Right renal pelvis (tissue), 4 donors: ENCODE measurements around the gene YAE1. TPM values are rescaled to one million over a fixed set of nuclear protein-coding genes. Genes with fewer than 3 reads are reported as not detected.

ENCODE experiments used
- DNase-seq, 4 donors: peaks; one replicate each; pipeline ENCODE4 v3.0.0-alpha.2; 2013; ENCODE audit warnings: low read depth in 4 of 4, low spot score in 3 of 4, missing footprints in 1 of 4
- polyA plus RNA-seq, 4 donors: library from polyadenylated mRNA; unstranded; fragments of 120-200 nt; gene quantifications; one replicate each; pipeline ENCODE4 v1.2.1, GENCODE V29; 2013; ENCODE audit not compliant: insufficient read length in 4 of 4

The YAE1 gene
- polyA plus RNA-seq, 4 donors: 34.4 to 43.2 (median 42.5) TPM

DNA sequence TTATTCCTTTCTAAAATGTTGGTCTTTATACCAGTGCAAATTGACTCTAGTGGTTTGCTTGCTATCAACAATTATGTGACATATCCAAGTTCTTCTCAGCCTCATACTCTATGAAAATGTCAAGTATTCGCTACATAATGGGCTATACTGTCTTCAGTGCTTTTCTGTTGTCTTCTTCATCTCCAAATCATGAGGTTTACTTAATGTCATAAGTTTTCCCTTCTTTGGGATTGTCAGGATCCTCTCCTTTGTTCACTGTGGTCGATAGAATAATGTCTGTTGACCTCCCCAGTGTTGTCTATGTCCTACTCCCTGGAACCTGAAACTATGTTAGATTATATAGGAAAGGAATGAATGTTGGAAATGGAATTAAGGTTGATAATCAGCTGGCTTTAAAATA is 40.7 kb downstream of the YAE1 start:
- DNase-seq: no peak

DNA sequence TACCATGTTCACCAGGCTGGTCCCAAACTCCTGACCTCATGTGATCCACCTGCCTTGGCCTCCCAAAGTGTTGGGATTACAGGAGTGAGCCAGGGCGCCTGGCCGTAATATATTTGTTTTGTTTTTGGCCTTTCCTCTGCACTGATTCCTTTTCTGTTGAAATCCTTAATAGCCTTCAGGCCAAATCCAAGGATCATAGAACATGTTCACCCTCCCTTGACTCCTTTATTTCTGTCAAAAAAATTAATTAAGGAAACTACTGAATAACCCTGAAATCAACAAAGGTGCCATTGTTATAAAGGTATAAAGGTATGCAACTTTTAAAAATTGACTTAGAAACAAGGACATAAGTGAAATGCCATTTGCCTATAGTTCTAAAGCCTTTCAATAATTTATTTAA is 41.7 kb downstream of the YAE1 start:
- no peak for DNase-seq

DNA sequence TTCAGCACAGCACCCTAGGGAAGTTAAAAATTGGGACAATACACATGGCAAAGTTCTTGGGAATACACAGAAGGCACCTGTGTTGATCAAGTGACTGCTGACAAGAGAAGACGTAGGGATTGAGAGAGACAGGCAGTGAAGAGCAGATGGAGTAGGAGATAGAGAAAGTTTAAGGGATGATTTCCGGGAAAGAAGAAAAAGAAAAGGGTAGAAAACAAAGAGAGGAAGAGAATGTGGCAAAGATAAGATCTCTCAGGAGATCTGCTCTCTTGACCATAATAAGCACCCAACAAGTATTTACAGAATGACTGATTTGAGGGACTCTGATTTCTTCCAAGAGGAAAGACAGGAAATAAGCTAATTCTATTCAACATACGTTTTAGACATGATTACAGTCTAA is 42.1 kb downstream of the YAE1 start:
- DNase-seq: no peak

DNA sequence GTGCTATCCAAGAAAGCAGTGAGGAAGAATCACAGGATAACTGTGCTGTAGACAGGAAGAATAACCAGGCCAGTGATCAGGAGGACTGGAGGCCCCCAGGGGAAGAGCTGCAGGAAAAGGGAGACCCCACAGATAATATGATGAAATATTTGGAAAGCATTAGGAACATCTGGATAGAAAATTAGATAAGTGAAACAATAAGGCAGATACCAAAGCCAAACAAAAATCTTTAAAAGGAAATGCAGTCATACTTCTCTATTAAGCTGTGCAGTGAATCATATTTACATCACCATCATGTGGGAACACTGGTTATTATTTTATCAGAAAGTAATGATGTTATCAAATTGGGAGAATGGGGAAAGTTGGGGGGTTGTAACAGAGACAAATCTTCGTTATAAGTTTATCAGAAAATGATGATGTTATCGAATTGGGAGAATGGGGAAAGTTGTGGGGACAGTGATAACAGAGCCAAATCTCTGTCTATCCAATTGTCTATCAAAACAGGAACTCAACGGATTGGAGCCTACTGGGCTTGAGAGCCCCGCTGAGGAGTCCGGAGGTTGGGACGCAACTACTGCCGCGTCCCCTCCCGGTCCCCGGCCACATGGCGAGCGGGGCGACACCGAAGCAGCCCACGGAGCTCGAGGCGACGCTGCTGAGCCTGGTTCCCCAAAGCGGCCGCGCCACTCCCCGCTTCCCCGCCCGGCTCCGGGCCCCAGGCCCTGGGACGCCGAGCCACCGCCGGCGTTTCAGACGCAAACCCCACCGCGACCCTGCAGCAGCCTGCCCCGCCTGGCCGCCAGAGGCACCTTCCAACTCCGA is 43.1 kb downstream of the YAE1 start:
- DNase-seq: no peak

DNA sequence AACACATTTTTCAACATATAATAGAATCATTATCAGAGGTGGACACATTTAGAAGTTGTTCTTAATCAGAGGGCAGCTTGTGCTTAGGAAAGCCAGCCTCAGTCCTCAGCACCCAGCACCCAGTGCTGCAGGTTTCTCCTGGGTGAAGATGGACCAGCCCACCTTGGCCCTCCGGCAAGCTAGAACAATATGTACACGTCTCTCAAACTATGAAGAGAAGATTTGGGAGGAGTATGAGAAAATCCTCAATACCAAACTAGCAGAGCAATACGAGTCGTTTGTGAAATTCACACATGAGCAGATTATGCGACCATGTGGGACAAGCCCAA is 43.7 kb downstream of the YAE1 start:
- DNase-seq: no peak

DNA sequence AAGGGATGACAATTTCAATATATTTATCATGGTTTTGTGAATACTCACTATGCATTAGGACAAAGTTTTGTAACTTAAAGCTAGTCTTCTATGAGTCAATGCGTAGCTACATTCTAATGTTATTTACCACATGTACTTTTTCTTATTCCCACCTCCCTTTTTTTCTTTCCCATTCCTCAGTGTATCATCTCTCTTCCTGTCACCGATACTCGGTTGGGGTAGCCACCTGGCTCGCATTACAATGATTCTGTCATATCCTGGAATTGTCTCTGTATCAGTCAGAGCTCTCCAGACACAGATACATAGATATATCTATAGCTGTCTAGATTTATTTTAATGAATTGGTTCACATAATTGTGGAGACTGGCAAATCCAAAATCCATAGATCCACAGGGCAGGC is 47.4 kb downstream of the YAE1 start:
- no peak for DNase-seq

DNA sequence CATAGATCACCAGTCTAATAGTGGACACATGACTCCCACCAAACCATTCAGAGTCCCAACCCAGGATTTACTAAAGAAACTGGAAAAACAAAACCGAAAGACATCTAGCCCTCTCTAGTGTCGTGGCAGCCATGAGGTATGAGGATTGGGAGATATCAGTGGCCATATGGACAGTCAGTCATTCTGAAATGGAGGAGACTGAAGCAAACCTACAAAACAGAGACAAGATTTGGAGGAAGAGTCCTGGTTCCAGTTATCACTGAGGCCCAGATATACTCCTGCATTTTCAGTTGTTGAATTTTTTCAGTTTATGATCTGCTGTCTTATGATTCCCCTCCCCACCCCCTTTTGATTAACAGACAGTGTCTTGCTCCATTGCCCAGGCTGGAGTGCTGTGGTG is 48.1 kb downstream of the YAE1 start:
- no peak for DNase-seq

DNA sequence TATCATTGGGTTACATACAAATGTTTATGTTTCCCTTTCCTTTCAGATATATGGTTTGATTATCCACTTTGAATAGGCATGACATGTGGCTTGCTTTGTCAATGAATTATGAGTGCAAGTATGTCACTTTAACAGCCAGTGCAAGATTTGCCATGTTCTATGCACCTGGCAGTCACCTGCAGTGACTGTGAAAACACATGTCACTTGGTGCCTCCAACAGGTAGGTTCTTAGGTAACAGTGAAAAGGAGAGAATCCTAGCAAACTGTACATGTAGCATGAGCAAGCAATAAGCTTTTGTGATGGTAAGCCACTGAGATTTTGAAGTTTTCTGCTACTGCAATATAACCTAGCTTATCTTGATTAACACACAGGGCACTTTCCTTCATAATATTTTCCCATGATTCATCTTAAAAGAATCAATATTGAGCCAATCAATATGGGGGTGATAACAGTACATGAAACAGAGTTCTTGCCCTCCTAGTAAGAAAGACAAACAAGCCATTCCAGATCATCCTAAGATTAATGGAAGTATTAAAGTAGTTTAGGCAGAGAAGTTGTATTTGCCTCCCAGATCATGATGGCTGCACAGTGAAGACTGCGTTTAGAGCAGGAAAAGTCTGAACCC is 49.3 kb downstream of the YAE1 start:
- no peak for DNase-seq

DNA sequence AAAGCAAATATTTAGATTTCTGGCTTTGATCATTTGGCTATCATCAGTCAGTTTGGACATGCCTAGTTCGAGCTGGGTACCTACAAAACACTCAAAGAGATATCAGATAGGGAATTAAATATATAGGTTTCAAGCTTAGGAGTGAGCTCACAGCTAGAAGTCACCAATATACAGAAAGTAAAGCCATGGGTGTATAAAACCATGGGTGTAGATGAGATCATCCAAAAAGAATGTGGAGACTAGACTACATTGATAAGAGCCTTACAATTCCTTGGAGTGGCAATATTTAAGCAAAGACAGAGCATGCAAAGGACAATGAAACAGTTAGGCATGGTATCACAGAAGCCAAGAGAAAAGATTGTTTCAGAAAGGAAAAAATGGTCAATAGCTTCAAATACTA is 49.9 kb downstream of the YAE1 start:
- DNase-seq: no peak

DNA sequence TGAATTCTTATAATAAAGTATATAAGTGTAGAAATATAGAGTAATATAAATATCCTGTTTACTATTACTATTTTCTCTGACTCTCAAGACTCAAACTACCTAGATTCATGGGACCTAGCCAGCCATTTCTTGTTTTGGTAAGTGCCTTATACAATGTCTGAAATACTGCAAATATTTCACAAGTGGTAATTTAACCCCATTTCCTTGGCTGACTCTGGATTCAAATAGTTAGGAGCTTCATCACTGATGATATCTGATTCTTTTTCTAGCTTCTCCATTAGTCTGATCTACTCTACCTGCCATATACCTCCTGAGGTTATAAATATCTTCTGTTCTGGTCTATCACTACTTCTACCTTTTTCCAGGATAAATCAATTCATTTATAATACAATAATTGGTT is 50.8 kb downstream of the YAE1 start:
- no peak for DNase-seq

DNA sequence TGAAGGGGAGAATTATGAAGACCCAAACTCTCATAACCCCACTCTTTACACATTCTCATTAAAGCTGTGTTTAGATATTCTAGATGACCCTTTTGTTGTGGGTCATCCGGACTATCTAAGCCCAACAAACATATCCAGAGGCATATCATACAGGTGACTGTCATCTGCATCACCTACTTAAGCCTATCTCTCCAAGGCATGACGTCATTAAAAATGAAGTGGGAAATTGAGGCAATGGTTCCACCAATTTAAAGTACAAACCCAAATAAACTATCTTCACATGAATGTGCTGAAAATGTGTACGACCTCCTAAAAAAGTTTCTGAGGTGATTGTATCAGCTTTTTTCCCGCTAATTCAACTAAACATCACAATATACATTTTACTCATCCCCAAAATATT is 52.7 kb downstream of the YAE1 start:
- no peak for DNase-seq

DNA sequence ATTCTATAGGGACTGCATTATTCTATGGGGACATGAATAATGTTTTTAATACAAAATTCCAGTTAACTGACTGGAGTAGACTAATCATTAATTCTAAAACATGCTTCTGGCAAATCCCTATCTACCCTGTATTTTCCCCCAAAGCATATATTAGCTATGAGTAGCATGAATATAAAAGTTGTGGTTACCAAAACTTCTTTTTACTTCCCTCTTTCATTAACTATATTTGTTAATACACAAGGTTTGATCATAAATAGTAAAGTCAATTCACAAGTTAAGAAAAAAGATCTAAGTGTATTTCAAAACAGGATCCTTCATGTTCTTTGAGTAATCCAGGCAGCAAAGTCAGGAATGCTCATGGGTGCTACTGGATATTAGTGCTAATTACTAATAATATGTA is 54.3 kb downstream of the YAE1 start:
- no peak for DNase-seq

DNA sequence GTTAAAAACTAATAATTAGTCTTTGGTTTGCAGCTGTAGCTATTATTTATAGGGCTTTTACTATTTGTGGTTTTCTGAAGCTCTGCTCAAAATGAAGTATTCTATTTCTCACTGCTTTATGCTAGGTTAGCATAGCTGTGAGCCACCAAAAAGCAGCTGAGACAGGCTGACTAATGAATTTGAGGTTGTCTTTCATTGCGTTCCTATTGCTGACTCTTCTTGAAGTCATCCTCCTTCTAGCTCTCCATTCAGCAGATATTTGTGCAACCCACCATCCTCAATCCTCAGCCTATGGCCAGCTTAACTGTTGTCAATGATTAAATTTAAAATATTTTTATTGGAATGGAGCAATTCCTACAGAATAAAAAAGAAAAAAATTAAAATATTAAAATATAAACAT is 55.1 kb downstream of the YAE1 start:
- no peak for DNase-seq

DNA sequence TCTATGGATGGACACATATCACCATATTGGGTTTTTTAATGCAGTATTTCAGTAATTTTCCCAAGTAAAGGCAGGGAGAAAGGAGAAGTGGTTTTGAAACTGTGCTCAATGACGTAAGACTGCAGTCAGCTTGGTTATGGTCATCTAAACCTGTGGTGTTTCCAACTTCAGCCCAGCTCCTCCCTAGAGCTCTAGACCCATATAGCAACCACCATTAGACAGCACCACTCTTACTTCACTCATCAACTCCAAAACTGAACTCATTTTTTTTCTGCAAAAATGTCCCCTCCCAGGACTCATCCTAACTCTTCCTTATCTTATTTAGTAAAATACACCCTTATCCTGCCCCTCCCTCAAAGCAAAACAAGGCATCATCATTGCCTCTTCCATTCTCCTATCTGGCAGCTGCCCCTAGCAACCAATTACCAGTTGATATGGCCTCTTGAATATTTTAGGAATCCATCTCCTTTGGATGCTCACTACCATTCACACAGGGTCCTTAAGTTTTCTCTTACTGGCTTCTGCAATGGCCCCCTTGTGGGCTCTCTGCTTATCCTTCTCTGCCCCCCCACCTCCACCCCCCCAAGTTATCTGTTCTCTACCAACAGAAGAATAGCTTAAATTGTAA is 55.7 kb downstream of the YAE1 start:
- no peak for DNase-seq

Other genes with a start within 250 kb of the YAE1 start
- 10 to 100 TPM; 65.2 to 79.9 (median 74.4) TPM for gene RALA, start 57.2 kb downstream of the YAE1 start, polyA plus RNA-seq